Smooth muscle cell (in vitro differentiated cells): ENCODE results near the gene APOBEC3C. TPM values are rescaled to one million over a fixed set of nuclear protein-coding genes. Genes with fewer than 3 reads are reported as not detected.

ENCODE experiments used
- DNase-seq: peaks from one replicate; lab custom pipeline; 2025; ENCODE audit not compliant: unreplicated experiment; lab: John Stamatoyannopoulos, UW
- H2AFZ ChIP-seq: fragments of 200-600 bp; sonication (generic); 2 replicates; pipeline ENCODE4 v1.6.0; 2016; ENCODE audit warnings: antibody characterized with exemption, low read depth, mild to moderate bottlenecking
- H3F3A ChIP-seq: fragments of 200-600 bp; sonication (generic); 2 replicates; pipeline ENCODE4 v1.6.0; 2017; ENCODE audit warnings: antibody characterized with exemption, low read depth
- H3K27ac ChIP-seq: fragments of 200-600 bp; sonication (generic); 2 replicates; pipeline ENCODE4 v1.5.1; 2016; ENCODE audit warnings: low read depth, mild to moderate bottlenecking
- H3K27me3 ChIP-seq: fragments of 200-600 bp; sonication (generic); 2 replicates; pipeline ENCODE4 v1.6.1; 2016; ENCODE audit warnings: low read depth, mild to moderate bottlenecking
- H3K36me3 ChIP-seq: fragments of 200-600 bp; sonication (generic); 2 replicates; pipeline ENCODE4 v1.5.1; 2016; ENCODE audit warnings: low read depth
- H3K4me1 ChIP-seq: fragments of 200-600 bp; sonication (generic); 2 replicates; pipeline ENCODE4 v1.5.1; 2016; ENCODE audit warnings: low read depth
- H3K4me2 ChIP-seq: fragments of 200-600 bp; sonication (generic); 2 replicates; pipeline ENCODE4 v1.6.0; 2016; ENCODE audit warnings: mild to moderate bottlenecking
- H3K4me3 ChIP-seq: fragments of 200-600 bp; sonication (generic); 2 replicates; pipeline ENCODE4 v1.5.1; 2016; ENCODE audit warnings: mild to moderate bottlenecking
- H3K79me2 ChIP-seq: fragments of 200-600 bp; sonication (generic); 2 replicates; pipeline ENCODE4 v1.6.0; 2016; ENCODE audit warnings: low read depth, mild to moderate bottlenecking
- H3K9ac ChIP-seq: fragments of 200-600 bp; sonication (generic); 2 replicates; pipeline ENCODE4 v1.6.0; 2016; ENCODE audit warnings: low read depth
- H3K9me3 ChIP-seq: fragments of 200-600 bp; sonication (generic); replicated peaks from 2 replicates; pipeline ENCODE4 v1.5.1; 2016; ENCODE audit warnings: low read depth
- H4K20me1 ChIP-seq: fragments of 200-600 bp; sonication (generic); 2 replicates; pipeline ENCODE4 v1.6.0; 2016; ENCODE audit warnings: low read depth
- CTCF ChIP-seq: fragments of 200-600 bp; sonication (generic); IDR thresholded peaks from 2 replicates; pipeline ENCODE4 v1.5.1; 2017; ENCODE audit warnings: borderline replicate concordance, mild to moderate bottlenecking, antibody characterized with exemption; ENCODE audit not compliant: insufficient read depth, poor library complexity, severe bottlenecking
- WGBS: methylation state at CpG from one replicate; pipeline ENCODE4 v1.1.7; 2016; ENCODE audit warnings: low lambda C conversion rate; 5-methylcytosine and 5-hydroxymethylcytosine counted together
- polyA plus RNA-seq: library from polyadenylated mRNA; unstranded; fragments of >200 nt; fragmentation: Nextera tagmentation; extraction: Ambion mirVana; gene quantifications from 2 replicates; pipeline ENCODE4 v1.2.1, GENCODE V29; 2016
- total RNA-seq: library from RNA; depleted of rRNA; stranded (reverse); fragments of >200 nt; gene quantifications from 2 replicates; pipeline ENCODE4 v1.2.3, GENCODE V29; 2014

Gene APOBEC3C
- total and polyA plus RNA-seq, 2 experiments from 2014 or later, result 5.3 to 38.0 TPM

GRCh38 chr22:38965614-38966379 lies 48.3 kb upstream of the APOBEC3C start:
- no peak overlapping the region for H3K27ac ChIP-seq
- no peak overlapping the region for H3K9ac ChIP-seq
- no peaks in the 10 kb centered on the region for H3K9me3 ChIP-seq
- no peak for TF ChIP-seq CTCF
- H2AFZ ChIP-seq, result no peak overlapping the region
- DNase-seq, result no peak
- H3K36me3 ChIP-seq, result no peaks in the 10 kb centered on the region
- H3F3A ChIP-seq, result no peaks in the 10 kb centered on the region
- WGBS, result 84% methylated on average over 14 of the region's 14 CpGs
- H3K4me1 ChIP-seq, result no peaks in the 10 kb centered on the region
- H3K4me2 ChIP-seq, result no peak overlapping the region
- H3K27me3 ChIP-seq, result no peaks in the 10 kb centered on the region
- H4K20me1 ChIP-seq, result no peaks in the 10 kb centered on the region
- no peak overlapping the region for H3K4me3 ChIP-seq
- H3K79me2 ChIP-seq, result no peaks in the 10 kb centered on the region

DNA sequence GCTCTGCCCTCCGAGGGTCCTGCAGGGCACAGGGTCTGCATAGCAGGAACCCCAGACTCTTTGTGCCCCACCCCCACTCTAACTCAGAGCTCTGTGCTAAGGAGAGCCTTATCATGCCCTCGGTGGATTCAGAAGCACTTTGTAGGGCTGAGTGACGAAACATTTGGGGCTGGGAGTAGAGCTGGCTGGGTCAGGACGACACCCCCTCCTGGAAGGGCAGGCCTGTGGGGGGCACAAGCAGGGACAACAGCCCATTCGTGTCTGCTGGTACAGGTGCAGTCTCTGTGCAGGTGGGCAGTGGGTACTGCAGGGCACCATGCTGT lies 47.7 kb upstream of the APOBEC3C start:
- no peaks in the 10 kb centered on the region for H3K36me3 ChIP-seq
- H3K9me3 ChIP-seq, result no peaks in the 10 kb centered on the region
- no peaks in the 10 kb centered on the region for H3K27me3 ChIP-seq
- no peak overlapping the region for H3K4me3 ChIP-seq
- no peak overlapping the region for H3K4me2 ChIP-seq
- H4K20me1 ChIP-seq, result no peaks in the 10 kb centered on the region
- no peaks in the 10 kb centered on the region for H3K4me1 ChIP-seq
- WGBS, result 71% methylated on average over 5 of the region's 5 CpGs
- no peak overlapping the region for H3K27ac ChIP-seq
- H3K9ac ChIP-seq, result no peak overlapping the region
- no peak overlapping the region for H2AFZ ChIP-seq
- DNase-seq, result no peak
- H3F3A ChIP-seq, result no peaks in the 10 kb centered on the region
- TF ChIP-seq CTCF, result no peak
- no peaks in the 10 kb centered on the region for H3K79me2 ChIP-seq

DNA sequence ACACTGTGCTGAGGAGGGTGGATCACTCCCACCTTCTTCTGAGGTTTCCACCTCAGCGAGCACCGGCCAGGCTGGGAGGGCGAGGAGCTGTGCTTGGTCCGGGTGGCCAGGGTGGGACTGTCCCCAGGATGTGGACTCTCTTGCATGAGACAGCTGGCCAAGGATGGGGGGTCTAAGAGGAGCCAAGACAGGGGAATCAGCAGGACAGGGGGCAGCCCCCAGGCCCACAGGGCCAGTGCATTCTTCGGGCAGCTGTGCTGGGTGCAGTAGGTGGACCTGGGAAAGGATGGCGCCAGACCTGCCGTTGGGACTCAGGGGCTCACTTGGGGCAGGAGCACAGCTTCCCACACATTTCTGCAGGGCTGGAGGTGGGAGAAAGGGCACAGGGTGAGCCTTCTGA lies 47.1 kb upstream of the APOBEC3C start:
- Histone ChIP-seq H3K4me1 (no peaks in the 10 kb centered on the region), H2AFZ (no peak overlapping the region), H3K9me3 (no peaks in the 10 kb centered on the region), H3K9ac (no peak overlapping the region), H3K27ac (no peak overlapping the region), H3K4me3 (no peak overlapping the region), H3K79me2 (no peaks in the 10 kb centered on the region), H3K4me2 (no peak overlapping the region), H3F3A (no peaks in the 10 kb centered on the region), H4K20me1 (no peaks in the 10 kb centered on the region), H3K27me3 (no peaks in the 10 kb centered on the region), H3K36me3 (no peaks in the 10 kb centered on the region)
- no peak for TF ChIP-seq CTCF
- DNase-seq, result no peak
- 97% methylated on average over 7 of the region's 7 CpGs for WGBS
